Measurements from ENCODE around the gene LRRN2.

LRRN2 gene

GRCh38 chr1:204703268-204703664 lies 17.7 kb upstream of the LRRN2 start:
- TF ChIP-seq TAF1 (IDR thresholded peaks at IDR 0.05; ENCODE audit: borderline replicate concordance, insufficient read depth, low read length) = no peak
- TF ChIP-seq FOXP2 (optimal IDR thresholded peaks at IDR 0.05; ENCODE audit: borderline replicate concordance, extremely low read depth, extremely low read length, insufficient read depth) = no peak
- no peak for TF ChIP-seq SIN3A (IDR thresholded peaks at IDR 0.05; ENCODE audit: borderline replicate concordance, insufficient read depth, low read length)
- TF ChIP-seq, protein P1, sequence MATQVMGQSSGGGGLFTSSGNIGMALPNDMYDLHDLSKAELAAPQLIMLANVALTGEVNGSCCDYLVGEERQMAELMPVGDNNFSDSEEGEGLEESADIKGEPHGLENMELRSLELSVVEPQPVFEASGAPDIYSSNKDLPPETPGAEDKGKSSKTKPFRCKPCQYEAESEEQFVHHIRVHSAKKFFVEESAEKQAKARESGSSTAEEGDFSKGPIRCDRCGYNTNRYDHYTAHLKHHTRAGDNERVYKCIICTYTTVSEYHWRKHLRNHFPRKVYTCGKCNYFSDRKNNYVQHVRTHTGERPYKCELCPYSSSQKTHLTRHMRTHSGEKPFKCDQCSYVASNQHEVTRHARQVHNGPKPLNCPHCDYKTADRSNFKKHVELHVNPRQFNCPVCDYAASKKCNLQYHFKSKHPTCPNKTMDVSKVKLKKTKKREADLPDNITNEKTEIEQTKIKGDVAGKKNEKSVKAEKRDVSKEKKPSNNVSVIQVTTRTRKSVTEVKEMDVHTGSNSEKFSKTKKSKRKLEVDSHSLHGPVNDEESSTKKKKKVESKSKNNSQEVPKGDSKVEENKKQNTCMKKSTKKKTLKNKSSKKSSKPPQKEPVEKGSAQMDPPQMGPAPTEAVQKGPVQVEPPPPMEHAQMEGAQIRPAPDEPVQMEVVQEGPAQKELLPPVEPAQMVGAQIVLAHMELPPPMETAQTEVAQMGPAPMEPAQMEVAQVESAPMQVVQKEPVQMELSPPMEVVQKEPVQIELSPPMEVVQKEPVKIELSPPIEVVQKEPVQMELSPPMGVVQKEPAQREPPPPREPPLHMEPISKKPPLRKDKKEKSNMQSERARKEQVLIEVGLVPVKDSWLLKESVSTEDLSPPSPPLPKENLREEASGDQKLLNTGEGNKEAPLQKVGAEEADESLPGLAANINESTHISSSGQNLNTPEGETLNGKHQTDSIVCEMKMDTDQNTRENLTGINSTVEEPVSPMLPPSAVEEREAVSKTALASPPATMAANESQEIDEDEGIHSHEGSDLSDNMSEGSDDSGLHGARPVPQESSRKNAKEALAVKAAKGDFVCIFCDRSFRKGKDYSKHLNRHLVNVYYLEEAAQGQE (IDR thresholded peaks at IDR 0.05; ENCODE audit: insufficient read depth in 1 of 2, low read depth in 2 of 2, low read length in 2 of 2) = no peak

GRCh38 chr1:204702552-204703267 lies 17.2 kb upstream of the LRRN2 start:
- TF ChIP-seq, protein P1 (IDR thresholded peaks at IDR 0.05; ENCODE audit: insufficient read depth in 1 of 2, low read depth in 2 of 2, low read length in 2 of 2) = no peak
- TF ChIP-seq FOXP2 (optimal IDR thresholded peaks at IDR 0.05; ENCODE audit: borderline replicate concordance, extremely low read depth, extremely low read length, insufficient read depth) = no peak
- no peak for TF ChIP-seq SIN3A (IDR thresholded peaks at IDR 0.05; ENCODE audit: borderline replicate concordance, insufficient read depth, low read length)
- no peak for TF ChIP-seq POLR2AphosphoS5 (IDR thresholded peaks at IDR 0.05; ENCODE audit: low read depth, low read length)
- TF ChIP-seq TAF1 (IDR thresholded peaks at IDR 0.05; ENCODE audit: borderline replicate concordance, insufficient read depth, low read length) = no peak

GRCh38 chr1:204701229-204701628 lies 15.7 kb upstream of the LRRN2 start:
- TF ChIP-seq, protein P1 (IDR thresholded peaks at IDR 0.05; ENCODE audit: insufficient read depth in 1 of 2, low read depth in 2 of 2, low read length in 2 of 2) = no peak
- TF ChIP-seq SIN3A (IDR thresholded peaks at IDR 0.05; ENCODE audit: borderline replicate concordance, insufficient read depth, low read length) (no peak), FOXP2 (optimal IDR thresholded peaks at IDR 0.05; ENCODE audit: borderline replicate concordance, extremely low read depth, extremely low read length, insufficient read depth) (no peak), TAF1 (IDR thresholded peaks at IDR 0.05; ENCODE audit: borderline replicate concordance, insufficient read depth, low read length) (no peak), POLR2AphosphoS5 (IDR thresholded peaks at IDR 0.05; ENCODE audit: low read depth, low read length) (no peak)

GRCh38 chr1:204697893-204698292 lies 12.4 kb upstream of the LRRN2 start:
- TF ChIP-seq, protein P1 (IDR thresholded peaks at IDR 0.05; ENCODE audit: insufficient read depth in 1 of 2, low read depth in 2 of 2, low read length in 2 of 2) = no peak
- TF ChIP-seq FOXP2 (optimal IDR thresholded peaks at IDR 0.05; ENCODE audit: borderline replicate concordance, extremely low read depth, extremely low read length, insufficient read depth) (no peak), POLR2AphosphoS5 (IDR thresholded peaks at IDR 0.05; ENCODE audit: low read depth, low read length) (no peak)

DNA sequence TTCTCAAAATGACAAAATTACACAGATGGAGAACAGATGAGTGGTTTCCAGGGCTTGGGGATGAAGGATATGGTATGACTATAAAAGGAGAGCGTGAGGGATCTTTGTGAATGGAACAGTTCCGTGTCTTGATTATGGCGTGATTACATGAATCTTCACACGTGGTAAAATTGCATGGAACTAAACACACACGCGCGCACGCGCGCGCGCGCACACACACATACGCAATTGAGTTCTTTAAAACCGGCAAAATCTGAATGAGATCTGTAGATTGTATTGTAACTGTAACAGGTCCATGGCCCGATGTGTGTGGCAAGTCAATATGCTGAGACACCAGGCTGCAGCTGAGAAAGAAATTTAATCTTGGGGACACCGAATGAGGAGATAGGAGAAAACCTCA lies 11.1 kb upstream of the LRRN2 start:
- no peak for TF ChIP-seq TAF1 (IDR thresholded peaks at IDR 0.05; ENCODE audit: borderline replicate concordance, insufficient read depth, low read length)
- no peak for TF ChIP-seq SIN3A (IDR thresholded peaks at IDR 0.05; ENCODE audit: borderline replicate concordance, insufficient read depth, low read length)
- TF ChIP-seq POLR2AphosphoS5 (IDR thresholded peaks at IDR 0.05; ENCODE audit: low read depth, low read length) = no peak
- no peak for TF ChIP-seq FOXP2 (optimal IDR thresholded peaks at IDR 0.05; ENCODE audit: borderline replicate concordance, extremely low read depth, extremely low read length, insufficient read depth)
- TF ChIP-seq, protein P1 (IDR thresholded peaks at IDR 0.05; ENCODE audit: insufficient read depth in 1 of 2, low read depth in 2 of 2, low read length in 2 of 2) = no peak

All from PFSK-1 (cell line).